GM23338 (cell line): Measurements from ENCODE around the gene USH1C. TPM values are rescaled to one million over a fixed set of nuclear protein-coding genes. Genes with fewer than 3 reads are reported as not detected.
A peak's percentile ranks its signal among the peaks of the same experiment; 100 is the strongest.

Experiments used
- ATAC-seq: fragments of 200-7000 bp; cut with Tn5 transposase; 3 replicates; pipeline ENCODE4 v1.9.1; 2020
- DNase-seq: peaks from one replicate; pipeline ENCODE4 v3.0.0-alpha.2; 2015; ENCODE audit warnings: low spot score
- H2AFZ ChIP-seq: fragments of 200-600 bp; sonication (generic); 2 replicates; pipeline ENCODE4 v1.8.0; 2016; ENCODE audit warnings: antibody characterized with exemption, mild to moderate bottlenecking, moderate library complexity
- H3F3A ChIP-seq: fragments of 200-600 bp; sonication (generic); replicated peaks from 2 replicates; pipeline ENCODE4 v1.8.0; 2017; ENCODE audit warnings: antibody characterized with exemption, mixed run types, low read depth
- H3K27ac ChIP-seq: fragments of 200-600 bp; sonication (generic); 2 replicates; pipeline ENCODE4 v1.6.1; 2016; ENCODE audit warnings: low read depth
- H3K27me3 ChIP-seq: fragments of 200-600 bp; sonication (generic); 2 replicates; pipeline ENCODE4 v1.8.0; 2016; ENCODE audit warnings: mild to moderate bottlenecking, mixed run types, moderate library complexity; ENCODE audit not compliant: insufficient read depth
- H3K36me3 ChIP-seq: fragments of 200-600 bp; sonication (generic); 2 replicates; pipeline ENCODE4 v1.8.0; 2016; ENCODE audit warnings: mild to moderate bottlenecking; ENCODE audit not compliant: insufficient read depth
- H3K4me1 ChIP-seq: fragments of 200-600 bp; sonication (generic); 2 replicates; pipeline ENCODE4 v1.8.0; 2016; ENCODE audit warnings: mild to moderate bottlenecking, moderate library complexity; ENCODE audit not compliant: insufficient read depth
- H3K4me2 ChIP-seq: fragments of 200-600 bp; sonication (generic); 2 replicates; pipeline ENCODE4 v1.7.1; 2017; ENCODE audit warnings: mixed run types
- H3K4me3 ChIP-seq: fragments of 200-600 bp; sonication (generic); 2 replicates; pipeline ENCODE4 v1.6.1; 2016; ENCODE audit warnings: mixed run types
- H3K79me2 ChIP-seq: fragments of 200-600 bp; sonication (generic); replicated peaks from 2 replicates; pipeline ENCODE4 v1.8.0; 2017; ENCODE audit warnings: mild to moderate bottlenecking; ENCODE audit not compliant: insufficient read depth
- H3K9me2 ChIP-seq: fragments of 200-600 bp; sonication (generic); 2 replicates; pipeline ENCODE4 v1.8.0; 2017; ENCODE audit not compliant: insufficient read depth
- H4K20me1 ChIP-seq: fragments of 200-600 bp; sonication (generic); replicated peaks from 2 replicates; pipeline ENCODE4 v1.8.0; 2017; ENCODE audit warnings: mild to moderate bottlenecking; ENCODE audit not compliant: insufficient read depth
- H3K27ac Mint-ChIP-seq: 2 replicates; pipeline ENCODE4 v1.8.0; 2020; ENCODE audit warnings: inconsistent platforms, mild to moderate bottlenecking, moderate library complexity, mixed read lengths
- H3K27me3 Mint-ChIP-seq: 3 replicates; pipeline ENCODE4 v1.8.0; 2022; ENCODE audit warnings: low read depth, mild to moderate bottlenecking, moderate library complexity, mixed read lengths, inconsistent platforms; ENCODE audit not compliant: insufficient read depth, poor library complexity
- H3K36me3 Mint-ChIP-seq: 3 replicates; pipeline ENCODE4 v1.8.0; 2021; ENCODE audit warnings: low read depth, mild to moderate bottlenecking, inconsistent platforms, moderate library complexity, mixed read lengths
- H3K4me1 Mint-ChIP-seq: 3 replicates; pipeline ENCODE4 v1.8.0; 2020; ENCODE audit warnings: mild to moderate bottlenecking, inconsistent platforms, mixed read lengths
- H3K4me3 Mint-ChIP-seq: 3 replicates; pipeline ENCODE4 v1.8.0; 2021; ENCODE audit warnings: moderate library complexity, mild to moderate bottlenecking, inconsistent platforms, mixed read lengths
- H3K9me3 Mint-ChIP-seq: 3 replicates; pipeline ENCODE4 v1.8.0; 2020; ENCODE audit warnings: moderate library complexity, mild to moderate bottlenecking, inconsistent platforms, mixed read lengths
- CREB1 ChIP-seq: fragments of 250-450 bp; sonication (Bioruptor Pico); IDR thresholded peaks from 2 replicates; pipeline ENCODE4 v1.5.0; 2020; ENCODE audit warnings: low read depth, mild to moderate bottlenecking, moderate library complexity
- EZH2 ChIP-seq: fragments of 200-600 bp; sonication (generic); IDR thresholded peaks from one replicate; pipeline ENCODE4 v1.8.0; 2017; ENCODE audit warnings: antibody characterized with exemption, mild to moderate bottlenecking, low read depth; ENCODE audit not compliant: unreplicated experiment
- polyA plus RNA-seq: library from polyadenylated mRNA; unstranded; fragments of >200 nt; fragmentation: Nextera tagmentation; extraction: Ambion mirVana; gene quantifications from 2 replicates; pipeline ENCODE4 v1.2.1, GENCODE V29; 2016
- total RNA-seq: library from RNA; depleted of rRNA; stranded (reverse); fragments of >200 nt; shearing (Covaris generic); gene quantifications from 2 replicates; pipeline ENCODE4 v1.2.3, GENCODE V29; 2014
- TF ChIP-seq, protein P1 (sequence below): fragments of 250-450 bp; sonication (Bioruptor Pico); IDR thresholded peaks from 2 replicates; pipeline ENCODE4 v1.5.0; 2020; ENCODE audit warnings: mild to moderate bottlenecking, moderate library complexity
- TF ChIP-seq, protein P2 (sequence below): IDR thresholded peaks from 2 replicates; pipeline ENCODE4 v1.6.1; 2016; ENCODE audit warnings: antibody characterized with exemption

The USH1C gene
- total and polyA plus RNA-seq, 2 experiments from 2014 or later = 1.3 to 1.8 TPM

- Histone ChIP-seq H3K36me3 (no peaks in the 10 kb centered on the region), H3K27ac (no peak overlapping the region), H3K4me2 (peak overlapping the region; percentile 24), H3K27me3 (peaks cover 47% of the 10 kb centered on the region), H3K4me3 (peak overlapping the region; percentile 39; the same call in 1 of the 2 replicates), H3F3A (peaks cover 5% of the 10 kb centered on the region; the same call in 1 of the 2 replicates), H4K20me1 (no peaks in the 10 kb centered on the region; the same call in 1 of the 2 replicates), H3K4me1 (peaks cover 5% of the 10 kb centered on the region), H2AFZ (peak overlapping the region; percentile 45), H3K9me2 (no peaks in the 10 kb centered on the region), H3K79me2 (no peaks in the 10 kb centered on the region)
- Mint-ChIP-seq H3K27me3 (peaks cover 53% of the 10 kb centered on the region), H3K4me1 (peaks cover 24% of the 10 kb centered on the region), H3K27ac (no peak overlapping the region), H3K9me3 (no peaks in the 10 kb centered on the region; the same call in 2 of the 3 replicates), H3K4me3 (peak overlapping the region; percentile 5; the same call in 1 of the 3 replicates), H3K36me3 (no peaks in the 10 kb centered on the region)
- ATAC-seq (peak; percentile 52), DNase-seq (peak; percentile 90)
- TF ChIP-seq CREB1 (0 out of 2 replicates have a peak, but pooled peaks have one; percentile 12), EZH2 (no peak)
- TF ChIP-seq, protein P1, sequence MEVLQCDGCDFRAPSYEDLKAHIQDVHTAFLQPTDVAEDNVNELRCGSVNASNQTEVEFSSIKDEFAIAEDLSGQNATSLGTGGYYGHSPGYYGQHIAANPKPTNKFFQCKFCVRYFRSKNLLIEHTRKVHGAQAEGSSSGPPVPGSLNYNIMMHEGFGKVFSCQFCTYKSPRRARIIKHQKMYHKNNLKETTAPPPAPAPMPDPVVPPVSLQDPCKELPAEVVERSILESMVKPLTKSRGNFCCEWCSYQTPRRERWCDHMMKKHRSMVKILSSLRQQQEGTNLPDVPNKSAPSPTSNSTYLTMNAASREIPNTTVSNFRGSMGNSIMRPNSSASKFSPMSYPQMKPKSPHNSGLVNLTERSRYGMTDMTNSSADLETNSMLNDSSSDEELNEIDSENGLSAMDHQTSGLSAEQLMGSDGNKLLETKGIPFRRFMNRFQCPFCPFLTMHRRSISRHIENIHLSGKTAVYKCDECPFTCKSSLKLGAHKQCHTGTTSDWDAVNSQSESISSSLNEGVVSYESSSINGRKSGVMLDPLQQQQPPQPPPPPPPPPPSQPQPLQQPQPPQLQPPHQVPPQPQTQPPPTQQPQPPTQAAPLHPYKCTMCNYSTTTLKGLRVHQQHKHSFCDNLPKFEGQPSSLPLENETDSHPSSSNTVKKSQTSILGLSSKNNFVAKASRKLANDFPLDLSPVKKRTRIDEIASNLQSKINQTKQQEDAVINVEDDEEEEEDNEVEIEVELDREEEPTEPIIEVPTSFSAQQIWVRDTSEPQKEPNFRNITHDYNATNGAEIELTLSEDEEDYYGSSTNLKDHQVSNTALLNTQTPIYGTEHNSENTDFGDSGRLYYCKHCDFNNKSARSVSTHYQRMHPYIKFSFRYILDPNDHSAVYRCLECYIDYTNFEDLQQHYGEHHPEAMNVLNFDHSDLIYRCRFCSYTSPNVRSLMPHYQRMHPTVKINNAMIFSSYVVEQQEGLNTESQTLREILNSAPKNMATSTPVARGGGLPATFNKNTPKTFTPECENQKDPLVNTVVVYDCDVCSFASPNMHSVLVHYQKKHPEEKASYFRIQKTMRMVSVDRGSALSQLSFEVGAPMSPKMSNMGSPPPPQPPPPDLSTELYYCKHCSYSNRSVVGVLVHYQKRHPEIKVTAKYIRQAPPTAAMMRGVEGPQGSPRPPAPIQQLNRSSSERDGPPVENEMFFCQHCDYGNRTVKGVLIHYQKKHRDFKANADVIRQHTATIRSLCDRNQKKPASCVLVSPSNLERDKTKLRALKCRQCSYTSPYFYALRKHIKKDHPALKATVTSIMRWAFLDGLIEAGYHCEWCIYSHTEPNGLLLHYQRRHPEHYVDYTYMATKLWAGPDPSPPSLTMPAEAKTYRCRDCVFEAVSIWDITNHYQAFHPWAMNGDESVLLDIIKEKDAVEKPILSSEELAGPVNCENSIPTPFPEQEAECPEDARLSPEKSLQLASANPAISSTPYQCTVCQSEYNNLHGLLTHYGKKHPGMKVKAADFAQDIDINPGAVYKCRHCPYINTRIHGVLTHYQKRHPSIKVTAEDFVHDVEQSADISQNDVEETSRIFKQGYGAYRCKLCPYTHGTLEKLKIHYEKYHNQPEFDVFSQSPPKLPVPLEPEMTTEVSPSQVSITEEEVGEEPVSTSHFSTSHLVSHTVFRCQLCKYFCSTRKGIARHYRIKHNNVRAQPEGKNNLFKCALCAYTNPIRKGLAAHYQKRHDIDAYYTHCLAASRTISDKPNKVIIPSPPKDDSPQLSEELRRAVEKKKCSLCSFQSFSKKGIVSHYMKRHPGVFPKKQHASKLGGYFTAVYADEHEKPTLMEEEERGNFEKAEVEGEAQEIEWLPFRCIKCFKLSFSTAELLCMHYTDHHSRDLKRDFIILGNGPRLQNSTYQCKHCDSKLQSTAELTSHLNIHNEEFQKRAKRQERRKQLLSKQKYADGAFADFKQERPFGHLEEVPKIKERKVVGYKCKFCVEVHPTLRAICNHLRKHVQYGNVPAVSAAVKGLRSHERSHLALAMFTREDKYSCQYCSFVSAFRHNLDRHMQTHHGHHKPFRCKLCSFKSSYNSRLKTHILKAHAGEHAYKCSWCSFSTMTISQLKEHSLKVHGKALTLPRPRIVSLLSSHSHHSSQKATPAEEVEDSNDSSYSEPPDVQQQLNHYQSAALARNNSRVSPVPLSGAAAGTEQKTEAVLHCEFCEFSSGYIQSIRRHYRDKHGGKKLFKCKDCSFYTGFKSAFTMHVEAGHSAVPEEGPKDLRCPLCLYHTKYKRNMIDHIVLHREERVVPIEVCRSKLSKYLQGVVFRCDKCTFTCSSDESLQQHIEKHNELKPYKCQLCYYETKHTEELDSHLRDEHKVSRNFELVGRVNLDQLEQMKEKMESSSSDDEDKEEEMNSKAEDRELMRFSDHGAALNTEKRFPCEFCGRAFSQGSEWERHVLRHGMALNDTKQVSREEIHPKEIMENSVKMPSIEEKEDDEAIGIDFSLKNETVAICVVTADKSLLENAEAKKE (CRISPR knock-in tag) = no peak
- TF ChIP-seq, protein P2, sequence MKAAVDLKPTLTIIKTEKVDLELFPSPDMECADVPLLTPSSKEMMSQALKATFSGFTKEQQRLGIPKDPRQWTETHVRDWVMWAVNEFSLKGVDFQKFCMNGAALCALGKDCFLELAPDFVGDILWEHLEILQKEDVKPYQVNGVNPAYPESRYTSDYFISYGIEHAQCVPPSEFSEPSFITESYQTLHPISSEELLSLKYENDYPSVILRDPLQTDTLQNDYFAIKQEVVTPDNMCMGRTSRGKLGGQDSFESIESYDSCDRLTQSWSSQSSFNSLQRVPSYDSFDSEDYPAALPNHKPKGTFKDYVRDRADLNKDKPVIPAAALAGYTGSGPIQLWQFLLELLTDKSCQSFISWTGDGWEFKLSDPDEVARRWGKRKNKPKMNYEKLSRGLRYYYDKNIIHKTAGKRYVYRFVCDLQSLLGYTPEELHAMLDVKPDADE = no peak
Measured at GRCh38 chr11:17479284-17480214, 64.7 kb downstream of the USH1C start.
